ENCODE results near the gene INMT. TPM values are rescaled to one million over a fixed set of nuclear protein-coding genes. Genes with fewer than 3 reads are reported as not detected.

INMT gene
- polyA plus RNA-seq, 1 experiment = 6.6 TPM

- peak; percentile 37 for TF ChIP-seq CTCF (IDR thresholded peaks at IDR 0.05; ENCODE audit: low read depth, low read length)
- Histone ChIP-seq H3K27ac (ENCODE audit: low read depth, low read length) (no peak overlapping the region), H3K27me3 (ENCODE audit: control insufficient read depth, insufficient read depth, low read length) (peaks cover 9% of the 10 kb centered on the region), H3K9me3 (ENCODE audit: control insufficient read depth, insufficient read depth, low read length) (no peaks in the 10 kb centered on the region), H3K4me3 (ENCODE audit: low read depth, low read length) (no peak overlapping the region)
- CTCF ChIA-PET = no interaction called here
- no peak for DNase-seq (ENCODE audit: low read depth, low spot score)
- POLR2A ChIA-PET = no interaction called here
Observed at GRCh38 chr7:30743371-30744074, 8.4 kb upstream of the INMT start.

GRCh38 chr7:30744075-30744417 is 7.9 kb upstream of the INMT start:
- Histone ChIP-seq H3K4me3 (ENCODE audit: low read depth, low read length) (no peak overlapping the region), H3K27ac (ENCODE audit: low read depth, low read length) (no peak overlapping the region), H3K9me3 (ENCODE audit: control insufficient read depth, insufficient read depth, low read length) (no peaks in the 10 kb centered on the region), H3K27me3 (ENCODE audit: control insufficient read depth, insufficient read depth, low read length) (peaks cover 6% of the 10 kb centered on the region)
- ChIA-PET POLR2A (no interaction called here), CTCF (interaction anchor here (2.0 kb wide), 1 partner anchor 378 kb away, joined by 11 read pairs; no protein-coding TSS in a partner anchor)
- no peak for TF ChIP-seq CTCF (IDR thresholded peaks at IDR 0.05; ENCODE audit: low read depth, low read length)
- no peak for DNase-seq (ENCODE audit: low read depth, low spot score)

- TF ChIP-seq CTCF (IDR thresholded peaks at IDR 0.05; ENCODE audit: low read depth, low read length) = no peak
- Histone ChIP-seq H3K27me3 (ENCODE audit: control insufficient read depth, insufficient read depth, low read length) (peaks cover 6% of the 10 kb centered on the region), H3K4me3 (ENCODE audit: low read depth, low read length) (no peak overlapping the region), H3K9me3 (ENCODE audit: control insufficient read depth, insufficient read depth, low read length) (no peaks in the 10 kb centered on the region), H3K27ac (ENCODE audit: low read depth, low read length) (no peak overlapping the region)
- DNase-seq (ENCODE audit: low read depth, low spot score) = no peak
- CTCF ChIA-PET = interaction anchor here (0.9 to 2.0 kb wide), 3 partner anchors 8 to 377 kb away, joined by 3 to 11 read pairs (median 5); no protein-coding TSS in a partner anchor
- POLR2A ChIA-PET = no interaction called here
Observed at GRCh38 chr7:30745261-30745941, 6.5 kb upstream of the INMT start.

GRCh38 chr7:30750010-30750409 is 1.9 kb upstream of the INMT start:
- no peak for DNase-seq (ENCODE audit: low read depth, low spot score)
- H3K4me3 ChIP-seq (ENCODE audit: low read depth, low read length) = no peak overlapping the region
- H3K9me3 ChIP-seq (ENCODE audit: control insufficient read depth, insufficient read depth, low read length) = no peaks in the 10 kb centered on the region; the same call in 1 of the 2 replicates
- POLR2A ChIA-PET = interaction anchor here (1.0 to 1.1 kb wide), 2 partner anchors 39 to 50 kb away, joined by 3 read pairs; no protein-coding TSS in a partner anchor
- peaks cover 2% of the 10 kb centered on the region for H3K27me3 ChIP-seq (ENCODE audit: control insufficient read depth, insufficient read depth, low read length)
- TF ChIP-seq CTCF (IDR thresholded peaks at IDR 0.05; ENCODE audit: low read depth, low read length) = no peak
- CTCF ChIA-PET = interaction anchor here (1.0 to 3.5 kb wide), 3 partner anchors 10 to 373 kb away, joined by 4 to 40 read pairs (median 5); no protein-coding TSS in a partner anchor
- H3K27ac ChIP-seq (ENCODE audit: low read depth, low read length) = peak overlapping the region; percentile 84
